Peyer's patch (tissue), 4 donors: ENCODE data around the gene HKDC1. TPM values are rescaled to one million over a fixed set of nuclear protein-coding genes. Genes with fewer than 3 reads are reported as not detected.

Source experiments
- DNase-seq, 3 donors: peaks; one replicate each; pipeline ENCODE4 v3.0.0-alpha.2; 2017 to 2019
- H3K27ac ChIP-seq, 4 donors: fragments of 200-600 bp; sonication (generic); one replicate each; pipeline ENCODE4 v1.5.1; 2016 to 2019
- H3K27me3 ChIP-seq, 2 donors: fragments of 200-600 bp; sonication (generic); one replicate each; pipeline ENCODE4 v1.5.1; 2019
- H3K36me3 ChIP-seq, 3 donors: fragments of 200-600 bp; sonication (generic); one replicate each; pipeline ENCODE4 v1.5.1; 2016 to 2019
- H3K4me1 ChIP-seq, 4 donors: fragments of 200-600 bp; sonication (generic); one replicate each; pipeline ENCODE4 v1.5.1; 2016 to 2019
- H3K4me3 ChIP-seq, 4 donors: fragments of 200-600 bp; sonication (generic); 1 replicate in 3 of 4; 2 replicates in 1 of 4; pipeline ENCODE4 v1.5.1; 2016 to 2019; ENCODE audit warnings: mild to moderate bottlenecking in 1 of 4
- H3K9me3 ChIP-seq, 4 donors: fragments of 200-600 bp; sonication (generic); one replicate each; pipeline ENCODE4 v1.5.1; 2016 to 2019; ENCODE audit warnings: mild to moderate bottlenecking in 1 of 4
- CTCF ChIP-seq, 6 experiments: fragments of 450-650 bp in 4 of 6; fragments of 200-600 bp in 2 of 6; sonication (generic) in 1 of 6; IDR thresholded peaks; one replicate each; pipeline ENCODE4 v1.5.1; 2017 to 2019; ENCODE audit warnings: antibody characterized with exemption in 6 of 6, mild to moderate bottlenecking in 3 of 6, moderate library complexity in 1 of 6
- POLR2A ChIP-seq, 2 donors: fragments of 450-650 bp; IDR thresholded peaks; one replicate each; pipeline ENCODE4 v1.5.1; 2017; ENCODE audit warnings: antibody characterized with exemption in 2 of 2, mild to moderate bottlenecking in 2 of 2, moderate library complexity in 2 of 2
- total RNA-seq, 4 donors: library from RNA; depleted of rRNA; stranded (reverse); fragments of >200 nt; gene quantifications; one replicate each; pipeline ENCODE4 v1.1.0, GENCODE V29; 2016

Gene HKDC1
- total RNA-seq, 4 donors from 2014 or later, result 53.6 to 207 (median 184) TPM

- Histone ChIP-seq H3K4me3 (no peak overlapping the region), H3K9me3 (no peaks in the 10 kb centered on the region), H3K36me3 (peaks cover 0 to 82% (median 4%) of the 10 kb centered on the region in 3 donors), H3K27ac (no peak overlapping the region), H3K4me1 (peaks cover 0 to 7% (median 2%) of the 10 kb centered on the region in 4 donors), H3K27me3 (no peaks in the 10 kb centered on the region)
- no peak for DNase-seq
- TF ChIP-seq CTCF (IDR thresholded peaks at IDR 0.05), result no peak
- no peak for TF ChIP-seq POLR2A (IDR thresholded peaks at IDR 0.05)
Observed at GRCh38 chr10:69201045-69201444, 19.1 kb upstream of the HKDC1 start.

- peaks cover 0 to 7% (median 2%) of the 10 kb centered on the region in 4 donors for H3K4me1 ChIP-seq
- no peaks in the 10 kb centered on the region for H3K9me3 ChIP-seq
- H3K27ac ChIP-seq, result peak overlapping the region in 2 of 4 donors; percentile 79 to 80
- TF ChIP-seq CTCF (IDR thresholded peaks at IDR 0.05) (no peak), POLR2A (IDR thresholded peaks at IDR 0.05) (no peak)
- no peaks in the 10 kb centered on the region for H3K27me3 ChIP-seq
- peaks cover 0 to 81% (median 4%) of the 10 kb centered on the region in 3 donors for H3K36me3 ChIP-seq
- no peak for DNase-seq
- H3K4me3 ChIP-seq, result no peak overlapping the region
Observed at GRCh38 chr10:69202332-69202731, 17.8 kb upstream of the HKDC1 start.

GRCh38 chr10:69208761-69209160, 11.4 kb upstream of the HKDC1 start:
- Histone ChIP-seq H3K9me3 (no peaks in the 10 kb centered on the region), H3K27ac (no peak overlapping the region), H3K4me1 (peaks cover 0 to 7% (median 4%) of the 10 kb centered on the region in 4 donors), H3K27me3 (no peaks in the 10 kb centered on the region), H3K36me3 (peaks cover 0 to 48% (median 0%) of the 10 kb centered on the region in 3 donors), H3K4me3 (no peak overlapping the region)
- no peak for DNase-seq
- TF ChIP-seq POLR2A (IDR thresholded peaks at IDR 0.05), result no peak
- TF ChIP-seq CTCF (IDR thresholded peaks at IDR 0.05), result no peak

GRCh38 chr10:69209787-69210484, 10.2 kb upstream of the HKDC1 start:
- peaks cover 0 to 36% (median 0%) of the 10 kb centered on the region in 3 donors for H3K36me3 ChIP-seq
- DNase-seq, result no peak

GRCh38 chr10:69211104-69211503, 9.0 kb upstream of the HKDC1 start:
- peaks cover 0 to 5% (median 0%) of the 10 kb centered on the region in 4 donors for H3K4me1 ChIP-seq
- H3K36me3 ChIP-seq, result peaks cover 0 to 26% (median 0%) of the 10 kb centered on the region in 3 donors
- H3K27ac ChIP-seq, result no peak overlapping the region
- TF ChIP-seq CTCF (IDR thresholded peaks at IDR 0.05), result no peak
- TF ChIP-seq POLR2A (IDR thresholded peaks at IDR 0.05), result no peak
- H3K27me3 ChIP-seq, result no peaks in the 10 kb centered on the region
- no peak overlapping the region for H3K4me3 ChIP-seq
- no peaks in the 10 kb centered on the region for H3K9me3 ChIP-seq
- no peak for DNase-seq

More at GRCh38 chr10:69209787-69210484, 10.2 kb upstream of the HKDC1 start:
- TF ChIP-seq CTCF (IDR thresholded peaks at IDR 0.05) (no peak), POLR2A (IDR thresholded peaks at IDR 0.05) (no peak)
- Histone ChIP-seq H3K4me1 (peaks cover 0 to 5% (median under 1%) of the 10 kb centered on the region in 4 donors), H3K27me3 (no peaks in the 10 kb centered on the region), H3K9me3 (no peaks in the 10 kb centered on the region), H3K4me3 (no peak overlapping the region), H3K27ac (peak overlapping the region in 2 of 4 donors; percentile 22 to 60)
